Breast epithelium (tissue), 3 donors: ENCODE measurements around the gene ASAP2.

ENCODE experiments used
- POLR2A ChIP-seq: fragments of 450-650 bp; IDR thresholded peaks from one replicate; pipeline ENCODE4 v1.6.1; 2016; ENCODE audit warnings: antibody characterized with exemption, mild to moderate bottlenecking, moderate library complexity
- POLR2AphosphoS5 ChIP-seq, 3 donors: sonication (generic); formaldehyde crosslinking; IDR thresholded peaks; one replicate each; pipeline ENCODE4 v1.6.1; 2017; ENCODE audit warnings: antibody characterized with exemption in 3 of 3
- TF ChIP-seq, protein P1 (sequence below), 3 donors: fragments of 450-650 bp; IDR thresholded peaks; one replicate each; pipeline ENCODE4 v1.5.1; 2016 to 2017; ENCODE audit warnings: antibody characterized with exemption in 3 of 3, mild to moderate bottlenecking in 3 of 3, moderate library complexity in 3 of 3

DNA sequence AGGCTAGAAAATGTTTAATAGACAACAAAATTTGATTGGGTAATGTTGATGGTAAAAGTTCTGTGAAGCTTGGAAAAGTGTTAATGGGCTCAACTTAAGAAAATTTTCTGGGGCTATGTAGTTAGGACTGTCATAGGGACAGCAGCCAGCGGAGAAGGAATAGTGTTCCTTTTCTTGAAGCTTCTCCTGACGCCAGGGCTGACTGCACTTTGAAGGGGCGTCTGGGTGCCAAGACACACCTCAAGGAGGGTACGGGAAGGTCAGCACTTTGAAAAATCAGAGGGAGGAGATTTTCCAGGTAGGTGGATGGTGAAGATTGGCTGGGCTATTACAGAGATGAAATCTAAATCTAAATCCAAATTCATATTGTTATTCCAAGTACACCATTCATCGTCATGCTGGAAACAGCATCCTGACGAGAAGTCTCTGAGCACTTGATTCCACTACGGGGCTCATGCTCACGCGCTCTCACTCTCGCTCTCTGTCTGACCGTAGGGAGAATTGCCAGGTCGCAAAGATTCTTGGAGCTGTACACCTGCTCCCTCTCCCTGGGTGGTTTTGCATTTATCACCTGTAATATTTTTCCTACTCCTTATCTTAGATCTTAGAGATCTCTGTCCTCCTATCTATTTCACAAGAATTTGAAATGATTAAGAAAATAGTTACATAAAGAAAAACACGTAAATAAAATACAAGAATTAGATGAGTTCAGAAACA lies 125.7 kb downstream of the ASAP2 start:
- no peak for TF ChIP-seq POLR2AphosphoS5 (IDR thresholded peaks at IDR 0.05)
- TF ChIP-seq, protein P1, sequence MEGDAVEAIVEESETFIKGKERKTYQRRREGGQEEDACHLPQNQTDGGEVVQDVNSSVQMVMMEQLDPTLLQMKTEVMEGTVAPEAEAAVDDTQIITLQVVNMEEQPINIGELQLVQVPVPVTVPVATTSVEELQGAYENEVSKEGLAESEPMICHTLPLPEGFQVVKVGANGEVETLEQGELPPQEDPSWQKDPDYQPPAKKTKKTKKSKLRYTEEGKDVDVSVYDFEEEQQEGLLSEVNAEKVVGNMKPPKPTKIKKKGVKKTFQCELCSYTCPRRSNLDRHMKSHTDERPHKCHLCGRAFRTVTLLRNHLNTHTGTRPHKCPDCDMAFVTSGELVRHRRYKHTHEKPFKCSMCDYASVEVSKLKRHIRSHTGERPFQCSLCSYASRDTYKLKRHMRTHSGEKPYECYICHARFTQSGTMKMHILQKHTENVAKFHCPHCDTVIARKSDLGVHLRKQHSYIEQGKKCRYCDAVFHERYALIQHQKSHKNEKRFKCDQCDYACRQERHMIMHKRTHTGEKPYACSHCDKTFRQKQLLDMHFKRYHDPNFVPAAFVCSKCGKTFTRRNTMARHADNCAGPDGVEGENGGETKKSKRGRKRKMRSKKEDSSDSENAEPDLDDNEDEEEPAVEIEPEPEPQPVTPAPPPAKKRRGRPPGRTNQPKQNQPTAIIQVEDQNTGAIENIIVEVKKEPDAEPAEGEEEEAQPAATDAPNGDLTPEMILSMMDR (IDR thresholded peaks at IDR 0.05), result no peak
- TF ChIP-seq POLR2A, result no peak
